Measurements from ENCODE around the gene CMTM1. TPM values are rescaled to one million over a fixed set of nuclear protein-coding genes. Genes with fewer than 3 reads are reported as not detected.

CMTM1 gene
- total and polyA plus RNA-seq, 4 donors: 0.41 to 7.5 (median 2.9) TPM

- H3K27me3 ChIP-seq (ENCODE audit: control insufficient read depth in 3 of 3, insufficient read depth in 3 of 3, low read length in 2 of 3): no peaks in the 10 kb centered on the region
- TF ChIP-seq CTCF (IDR thresholded peaks at IDR 0.05; ENCODE audit: control extremely low read depth, extremely low read depth): no peak
- H3K4me3 ChIP-seq: no peak overlapping the region
- WGBS, 2 donors: 93 to 97% methylated on average over 4 of the region's 4 CpGs
- H3K27ac ChIP-seq (ENCODE audit: low read depth in 1 of 2, low read length in 1 of 2): no peak overlapping the region
- no peak for ATAC-seq (ENCODE audit: insufficient read depth, low FRiP score)
- peaks cover 0 to 9% (median 3%) of the 10 kb centered on the region in 5 donors for H3K4me1 ChIP-seq (ENCODE audit: control insufficient read depth in 5 of 5, insufficient read depth in 5 of 5, low read length in 5 of 5)
- no peaks in the 10 kb centered on the region for H3K36me3 ChIP-seq (ENCODE audit: control insufficient read depth in 4 of 4, insufficient read depth in 4 of 4, low read length in 4 of 4)
- H3K9ac ChIP-seq (ENCODE audit: insufficient read depth in 1 of 2, low read length in 2 of 2): no peak overlapping the region
- H3K9me3 ChIP-seq (ENCODE audit: control insufficient read depth in 4 of 4, insufficient read depth in 3 of 4, low read length in 3 of 4): no peaks in the 10 kb centered on the region
- no peak for DNase-seq
These were observed 33.5 kb downstream of the CMTM1 start for GRCh38 chr16:66599726-66600125.

- Histone ChIP-seq H3K9me3 (ENCODE audit: control insufficient read depth in 4 of 4, insufficient read depth in 3 of 4, low read length in 3 of 4) (no peaks in the 10 kb centered on the region), H3K27ac (ENCODE audit: low read depth in 1 of 2, low read length in 1 of 2) (no peak overlapping the region)
- ATAC-seq (ENCODE audit: insufficient read depth, low FRiP score): no peak
These were observed 34.2 kb downstream of the CMTM1 start for GRCh38 chr16:66600477-66600876.

GRCh38 chr16:66601471-66601870 is 35.2 kb downstream of the CMTM1 start:
- Histone ChIP-seq H3K4me3 (no peak overlapping the region), H3K36me3 (ENCODE audit: control insufficient read depth in 4 of 4, insufficient read depth in 4 of 4, low read length in 4 of 4) (no peaks in the 10 kb centered on the region), H3K9ac (ENCODE audit: insufficient read depth in 1 of 2, low read length in 2 of 2) (no peak overlapping the region), H3K27me3 (ENCODE audit: control insufficient read depth in 3 of 3, insufficient read depth in 3 of 3, low read length in 2 of 3) (no peaks in the 10 kb centered on the region), H3K27ac (ENCODE audit: low read depth in 1 of 2, low read length in 1 of 2) (no peak overlapping the region), H3K4me1 (ENCODE audit: control insufficient read depth in 5 of 5, insufficient read depth in 5 of 5, low read length in 5 of 5) (peaks cover 0 to 16% (median 7%) of the 10 kb centered on the region in 5 donors), H3K9me3 (ENCODE audit: control insufficient read depth in 4 of 4, insufficient read depth in 3 of 4, low read length in 3 of 4) (no peaks in the 10 kb centered on the region)
- no peak for TF ChIP-seq CTCF (IDR thresholded peaks at IDR 0.05; ENCODE audit: control extremely low read depth, extremely low read depth)
- no peak for ATAC-seq (ENCODE audit: insufficient read depth, low FRiP score)
- WGBS, 2 donors: 94 to 96% methylated on average over 5 of the region's 5 CpGs
- DNase-seq: no peak

More at GRCh38 chr16:66600477-66600876, 34.2 kb downstream of the CMTM1 start:
- H3K9ac ChIP-seq (ENCODE audit: insufficient read depth in 1 of 2, low read length in 2 of 2): no peak overlapping the region
- no peak overlapping the region for H3K4me3 ChIP-seq
- H3K4me1 ChIP-seq (ENCODE audit: control insufficient read depth in 5 of 5, insufficient read depth in 5 of 5, low read length in 5 of 5): peaks cover 0 to 9% (median 3%) of the 10 kb centered on the region in 5 donors
- WGBS, 2 donors: 94 to 100% methylated on average over 1 of the region's 1 CpG
- TF ChIP-seq CTCF (IDR thresholded peaks at IDR 0.05; ENCODE audit: control extremely low read depth, extremely low read depth): no peak
- no peaks in the 10 kb centered on the region for H3K36me3 ChIP-seq (ENCODE audit: control insufficient read depth in 4 of 4, insufficient read depth in 4 of 4, low read length in 4 of 4)
- no peaks in the 10 kb centered on the region for H3K27me3 ChIP-seq (ENCODE audit: control insufficient read depth in 3 of 3, insufficient read depth in 3 of 3, low read length in 2 of 3)
- DNase-seq: no peak

All from lung (tissue), 12 donors.